Measurements from ENCODE around the gene RGS13.
"Not testable (repeated sequence)": the region's sequence is repeated elsewhere in the genome, so short reads cannot be mapped to it uniquely, and the experiment has no call there.

Gene RGS13

DNA sequence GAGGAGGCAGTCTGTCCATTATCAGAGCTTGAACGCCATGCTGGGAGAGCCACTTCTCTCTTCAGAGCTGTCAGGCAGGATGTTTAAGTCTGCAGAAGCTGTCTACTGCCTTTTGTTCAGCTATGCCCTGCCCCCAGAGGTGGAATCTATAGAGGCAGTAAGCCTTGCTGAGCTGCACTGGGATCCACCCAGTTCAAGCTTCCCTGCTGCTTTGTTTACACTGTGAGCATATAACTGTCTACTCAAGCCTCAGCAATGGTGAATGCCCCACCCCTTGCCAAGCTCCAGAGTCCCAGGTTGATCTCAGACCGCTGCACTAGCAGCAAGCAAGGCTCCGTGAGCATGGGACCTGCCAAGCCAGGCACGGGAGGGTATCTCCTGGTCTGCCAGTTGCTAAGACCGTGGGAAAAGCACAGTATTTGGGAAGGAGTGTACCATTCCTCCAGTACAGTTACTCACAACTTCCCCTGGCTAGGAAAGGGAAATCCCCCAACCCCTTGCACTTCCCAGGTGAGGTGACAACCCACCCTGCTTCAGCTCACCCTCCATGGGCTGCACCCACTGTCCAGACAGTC lies 32.5 kb downstream of the RGS13 start:
- no peak for TF ChIP-seq CTCF (IDR thresholded peaks at IDR 0.05; ENCODE audit: extremely low read depth, insufficient read depth, missing control alignments)
- no peak for DNase-seq (ENCODE audit: low spot score)
- in situ Hi-C loops (cut with MboI; ENCODE audit: low pct_unique_long_range_greater_than_20kb, low sequenced_read_pairs, unreplicated experiment): no loop called here

- no peak for DNase-seq (ENCODE audit: low spot score)
- no peak for TF ChIP-seq CTCF (IDR thresholded peaks at IDR 0.05; ENCODE audit: extremely low read depth, insufficient read depth, missing control alignments)
- in situ Hi-C loops (cut with MboI; ENCODE audit: low pct_unique_long_range_greater_than_20kb, low sequenced_read_pairs, unreplicated experiment): no loop called here
These were observed 33.2 kb downstream of the RGS13 start for GRCh38 chr1:192669174-192669573.

DNA sequence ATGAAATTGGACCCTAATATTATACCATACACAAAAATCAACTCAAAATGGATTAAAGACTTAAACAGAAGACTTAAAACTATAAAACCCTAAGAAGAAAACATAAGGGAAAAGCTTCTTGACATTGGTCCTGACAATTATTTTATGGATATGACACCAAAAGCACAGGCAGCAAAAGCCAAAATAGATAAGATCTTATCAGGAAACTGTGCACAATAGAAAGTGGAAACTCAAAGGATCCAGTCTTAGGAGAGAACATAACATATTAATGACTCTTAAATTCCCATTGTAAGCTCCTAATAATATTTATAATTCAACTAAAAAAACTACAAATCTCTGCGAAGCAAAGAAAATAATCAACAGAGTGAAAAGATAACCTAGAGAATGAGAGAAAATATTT lies 39.8 kb downstream of the RGS13 start:
- TF ChIP-seq CTCF (IDR thresholded peaks at IDR 0.05; ENCODE audit: extremely low read depth, insufficient read depth, missing control alignments): no peak
- in situ Hi-C loops (cut with MboI; ENCODE audit: low pct_unique_long_range_greater_than_20kb, low sequenced_read_pairs, unreplicated experiment): no loop called here

GRCh38 chr1:192678099-192678498 lies 42.2 kb downstream of the RGS13 start:
- TF ChIP-seq CTCF (IDR thresholded peaks at IDR 0.05; ENCODE audit: extremely low read depth, insufficient read depth, missing control alignments): no peak
- DNase-seq (ENCODE audit: low spot score): no peak
- in situ Hi-C loops (cut with MboI; ENCODE audit: low pct_unique_long_range_greater_than_20kb, low sequenced_read_pairs, unreplicated experiment): no loop called here

More for the DNA sequence above, 39.8 kb downstream of the RGS13 start:
- no peak for DNase-seq (ENCODE audit: low spot score)

DNA sequence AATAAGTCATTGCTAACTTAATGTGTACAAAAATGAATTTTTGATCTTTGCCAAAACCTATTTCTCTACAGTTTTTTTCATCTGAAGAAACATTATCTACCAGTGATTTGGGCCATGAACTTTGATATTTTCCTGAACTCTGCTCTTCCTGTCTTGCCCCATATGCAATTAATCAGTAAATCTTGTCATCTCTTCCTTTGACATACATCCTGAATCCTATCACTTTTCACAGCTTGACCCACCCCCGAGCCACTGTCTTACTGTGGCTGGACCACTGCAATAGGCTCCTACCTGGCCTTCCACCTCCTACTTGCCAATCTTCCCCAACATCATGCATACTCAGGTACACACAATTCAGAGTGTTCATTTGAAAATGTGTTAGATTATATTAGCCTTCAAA lies 46.4 kb downstream of the RGS13 start:
- no peak for DNase-seq (ENCODE audit: low spot score)
- in situ Hi-C loops (cut with MboI; ENCODE audit: low pct_unique_long_range_greater_than_20kb, low sequenced_read_pairs, unreplicated experiment): no loop called here
- TF ChIP-seq CTCF (IDR thresholded peaks at IDR 0.05; ENCODE audit: extremely low read depth, insufficient read depth, missing control alignments): no peak

- DNase-seq (ENCODE audit: low spot score); in situ Hi-C loops (cut with MboI; ENCODE audit: low pct_unique_long_range_greater_than_20kb, low sequenced_read_pairs, unreplicated experiment): not testable (repeated sequence)
These were observed 47.1 kb downstream of the RGS13 start for GRCh38 chr1:192683081-192683480.

DNA sequence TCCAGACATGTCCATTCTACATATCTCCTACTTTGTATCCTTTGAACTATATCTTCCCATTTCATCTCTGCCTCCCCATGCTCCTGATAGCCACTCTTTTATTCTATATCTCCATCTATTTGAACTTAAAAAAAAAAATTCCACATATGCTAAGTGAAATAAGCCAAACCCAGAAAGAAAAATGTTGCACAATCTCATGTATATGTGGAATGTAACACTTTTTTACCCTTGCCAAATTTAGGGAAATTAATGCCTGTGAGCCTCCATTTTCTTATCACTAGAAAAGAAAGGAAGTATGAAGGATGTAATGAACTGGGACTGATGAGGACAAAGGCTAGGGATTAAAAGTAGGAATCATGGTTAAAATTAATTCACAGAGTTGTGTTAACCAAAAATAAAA lies 53.5 kb downstream of the RGS13 start:
- no peak for DNase-seq (ENCODE audit: low spot score)
- TF ChIP-seq CTCF (IDR thresholded peaks at IDR 0.05; ENCODE audit: extremely low read depth, insufficient read depth, missing control alignments): no peak
- in situ Hi-C loops (cut with MboI; ENCODE audit: low pct_unique_long_range_greater_than_20kb, low sequenced_read_pairs, unreplicated experiment): no loop called here
